Muscle layer of colon (tissue), 2 donors: Measurements from ENCODE around the gene LAIR2.
"Not testable (repeated sequence)": the region's sequence is repeated elsewhere in the genome, so short reads cannot be mapped to it uniquely, and the experiment has no call there.

Source experiments
- H3K27ac ChIP-seq: one replicate; pipeline ENCODE4 v1.7.0; 2013; ENCODE audit warnings: low read depth, mild to moderate bottlenecking, low read length, moderate library complexity
- H3K27me3 ChIP-seq, 2 donors: one replicate each; pipeline ENCODE4 v1.7.0; 2013; ENCODE audit warnings: low read length in 2 of 2, mild to moderate bottlenecking in 2 of 2; ENCODE audit not compliant: insufficient read depth in 2 of 2, control insufficient read depth in 1 of 2
- H3K36me3 ChIP-seq: one replicate; pipeline ENCODE4 v1.7.0; 2013; ENCODE audit warnings: mild to moderate bottlenecking, low read length; ENCODE audit not compliant: insufficient read depth
- H3K4me1 ChIP-seq: one replicate; pipeline ENCODE4 v1.7.0; 2013; ENCODE audit warnings: mild to moderate bottlenecking, low read length; ENCODE audit not compliant: insufficient read depth
- H3K4me3 ChIP-seq, 2 donors: one replicate each; pipeline ENCODE4 v1.7.0; 2013; ENCODE audit warnings: low read length in 2 of 2, low read depth in 1 of 2, mild to moderate bottlenecking in 1 of 2, moderate library complexity in 1 of 2
- H3K9ac ChIP-seq: one replicate; pipeline ENCODE4 v1.7.0; 2013; ENCODE audit warnings: low read length
- H3K9me3 ChIP-seq: one replicate; pipeline ENCODE4 v1.7.0; 2013; ENCODE audit warnings: mild to moderate bottlenecking, low read length
- donor health status: abdominal sarcoma.
- donor health status: Adenocarcinoma of cecum.

The LAIR2 gene

GRCh38 chr19:54506079-54506478 is 3.4 kb downstream of the LAIR2 start:
- Histone ChIP-seq H3K4me1 (no peaks in the 10 kb centered on the region), H3K27ac (no peak overlapping the region), H3K27me3 (no peaks in the 10 kb centered on the region), H3K4me3 (no peak overlapping the region), H3K9ac (no peak overlapping the region), H3K36me3 (no peaks in the 10 kb centered on the region), H3K9me3 (no peaks in the 10 kb centered on the region)

- not testable (repeated sequence) for H3K27ac ChIP-seq, H3K9ac ChIP-seq, H3K4me3 ChIP-seq, H3K4me1 ChIP-seq, H3K36me3 ChIP-seq, H3K9me3 ChIP-seq, H3K27me3 ChIP-seq
These were observed 4.5 kb downstream of the LAIR2 start for GRCh38 chr19:54507038-54507717.

- Histone ChIP-seq H3K4me3 (no peak overlapping the region), H3K27ac (no peak overlapping the region), H3K9ac (no peak overlapping the region), H3K27me3 (no peaks in the 10 kb centered on the region), H3K36me3 (no peaks in the 10 kb centered on the region), H3K9me3 (no peaks in the 10 kb centered on the region), H3K4me1 (no peaks in the 10 kb centered on the region)
These were observed 5.2 kb downstream of the LAIR2 start for GRCh38 chr19:54507824-54508223.

GRCh38 chr19:54508487-54508886 is 5.9 kb downstream of the LAIR2 start:
- H3K9ac ChIP-seq, H3K27me3 ChIP-seq, H3K36me3 ChIP-seq, H3K27ac ChIP-seq, H3K4me1 ChIP-seq, H3K4me3 ChIP-seq, H3K9me3 ChIP-seq: not testable (repeated sequence)

- not testable (repeated sequence) for H3K36me3 ChIP-seq
These were observed 6.7 kb downstream of the LAIR2 start for GRCh38 chr19:54509200-54509940.

GRCh38 chr19:54515156-54515555 is 12.5 kb downstream of the LAIR2 start:
- Histone ChIP-seq H3K4me3 (no peak overlapping the region), H3K9me3 (no peaks in the 10 kb centered on the region), H3K9ac (no peak overlapping the region), H3K27ac (no peak overlapping the region), H3K4me1 (no peaks in the 10 kb centered on the region), H3K36me3 (no peaks in the 10 kb centered on the region), H3K27me3 (peaks cover 0 to 4% of the 10 kb centered on the region in 2 donors)

More at GRCh38 chr19:54509200-54509940, 6.7 kb downstream of the LAIR2 start:
- not testable (repeated sequence) for H3K9ac ChIP-seq, H3K4me1 ChIP-seq, H3K4me3 ChIP-seq, H3K9me3 ChIP-seq, H3K27ac ChIP-seq, H3K27me3 ChIP-seq

GRCh38 chr19:54517483-54517882 is 14.9 kb downstream of the LAIR2 start:
- Histone ChIP-seq H3K27me3 (peaks cover 0 to 4% of the 10 kb centered on the region in 2 donors), H3K27ac (no peak overlapping the region), H3K36me3 (no peaks in the 10 kb centered on the region), H3K4me3 (no peak overlapping the region), H3K4me1 (no peaks in the 10 kb centered on the region), H3K9me3 (no peaks in the 10 kb centered on the region), H3K9ac (no peak overlapping the region)

- Histone ChIP-seq H3K27ac (no peak overlapping the region), H3K27me3 (peaks cover 0 to 4% of the 10 kb centered on the region in 2 donors)
These were observed 16.2 kb downstream of the LAIR2 start for GRCh38 chr19:54518844-54519243.

GRCh38 chr19:54521022-54521859 is 18.6 kb downstream of the LAIR2 start:
- Histone ChIP-seq H3K9ac (no peak overlapping the region), H3K27ac (no peak overlapping the region), H3K36me3 (no peaks in the 10 kb centered on the region), H3K27me3 (no peaks in the 10 kb centered on the region), H3K9me3 (no peaks in the 10 kb centered on the region), H3K4me1 (no peaks in the 10 kb centered on the region), H3K4me3 (no peak overlapping the region)

More at GRCh38 chr19:54518844-54519243, 16.2 kb downstream of the LAIR2 start:
- Histone ChIP-seq H3K9me3 (no peaks in the 10 kb centered on the region), H3K4me1 (no peaks in the 10 kb centered on the region), H3K9ac (no peak overlapping the region), H3K4me3 (no peak overlapping the region), H3K36me3 (no peaks in the 10 kb centered on the region)

GRCh38 chr19:54521860-54522513 is 19.4 kb downstream of the LAIR2 start:
- no peak overlapping the region for H3K4me3 ChIP-seq
- no peak overlapping the region for H3K9ac ChIP-seq
- no peaks in the 10 kb centered on the region for H3K4me1 ChIP-seq
- no peaks in the 10 kb centered on the region for H3K36me3 ChIP-seq
- no peak overlapping the region for H3K27ac ChIP-seq
- H3K27me3 ChIP-seq = no peaks in the 10 kb centered on the region
- no peaks in the 10 kb centered on the region for H3K9me3 ChIP-seq

GRCh38 chr19:54523403-54523802 is 20.8 kb downstream of the LAIR2 start:
- no peaks in the 10 kb centered on the region for H3K36me3 ChIP-seq
- no peak overlapping the region for H3K9ac ChIP-seq
- H3K27ac ChIP-seq = no peak overlapping the region
- H3K4me1 ChIP-seq = no peaks in the 10 kb centered on the region
- H3K27me3 ChIP-seq = no peaks in the 10 kb centered on the region
- H3K4me3 ChIP-seq = no peak overlapping the region
- H3K9me3 ChIP-seq = no peaks in the 10 kb centered on the region
